SJSA1 (cell line): ENCODE results near the gene RPS6KA2. TPM values are rescaled to one million over a fixed set of nuclear protein-coding genes. Genes with fewer than 3 reads are reported as not detected.

Experiments used
- DNase-seq, 2 experiments: peaks; one replicate each; pipeline ENCODE4 v3.0.0-alpha.2; 2015 to 2020; ENCODE audit warnings: low spot score in 2 of 2, low read depth in 1 of 2
- H3K27ac ChIP-seq: fragments of 250-450 bp; sonication (Bioruptor Pico); 2 replicates; pipeline ENCODE4 v1.5.1; 2020; ENCODE audit warnings: mild to moderate bottlenecking, moderate library complexity
- H3K27me3 ChIP-seq: fragments of 250-450 bp; sonication (Bioruptor Pico); replicated peaks from 2 replicates; pipeline ENCODE4 v1.5.1; 2020; ENCODE audit warnings: mild to moderate bottlenecking, moderate library complexity
- H3K36me3 ChIP-seq: fragments of 250-450 bp; sonication (Bioruptor Pico); 2 replicates; pipeline ENCODE4 v1.5.1; 2020; ENCODE audit warnings: mild to moderate bottlenecking
- H3K4me1 ChIP-seq: fragments of 250-450 bp; sonication (Bioruptor Pico); replicated peaks from 2 replicates; pipeline ENCODE4 v1.6.1; 2021; ENCODE audit warnings: mild to moderate bottlenecking
- H3K4me3 ChIP-seq: fragments of 250-450 bp; sonication (Bioruptor Pico); 2 replicates; pipeline ENCODE4 v1.5.1; 2020; ENCODE audit warnings: mild to moderate bottlenecking
- H3K9me3 ChIP-seq: fragments of 250-450 bp; sonication (Bioruptor Pico); replicated peaks from 2 replicates; pipeline ENCODE4 v1.5.1; 2020; ENCODE audit warnings: mild to moderate bottlenecking
- total RNA-seq: library from RNA; depleted of rRNA; stranded (reverse); fragments of >200 nt; shearing (Covaris generic); gene quantifications from 2 replicates; pipeline ENCODE4 v1.2.3, GENCODE V29; 2014

Gene RPS6KA2
- total RNA-seq, 1 experiment from 2014 or later: 16.2 TPM

DNA sequence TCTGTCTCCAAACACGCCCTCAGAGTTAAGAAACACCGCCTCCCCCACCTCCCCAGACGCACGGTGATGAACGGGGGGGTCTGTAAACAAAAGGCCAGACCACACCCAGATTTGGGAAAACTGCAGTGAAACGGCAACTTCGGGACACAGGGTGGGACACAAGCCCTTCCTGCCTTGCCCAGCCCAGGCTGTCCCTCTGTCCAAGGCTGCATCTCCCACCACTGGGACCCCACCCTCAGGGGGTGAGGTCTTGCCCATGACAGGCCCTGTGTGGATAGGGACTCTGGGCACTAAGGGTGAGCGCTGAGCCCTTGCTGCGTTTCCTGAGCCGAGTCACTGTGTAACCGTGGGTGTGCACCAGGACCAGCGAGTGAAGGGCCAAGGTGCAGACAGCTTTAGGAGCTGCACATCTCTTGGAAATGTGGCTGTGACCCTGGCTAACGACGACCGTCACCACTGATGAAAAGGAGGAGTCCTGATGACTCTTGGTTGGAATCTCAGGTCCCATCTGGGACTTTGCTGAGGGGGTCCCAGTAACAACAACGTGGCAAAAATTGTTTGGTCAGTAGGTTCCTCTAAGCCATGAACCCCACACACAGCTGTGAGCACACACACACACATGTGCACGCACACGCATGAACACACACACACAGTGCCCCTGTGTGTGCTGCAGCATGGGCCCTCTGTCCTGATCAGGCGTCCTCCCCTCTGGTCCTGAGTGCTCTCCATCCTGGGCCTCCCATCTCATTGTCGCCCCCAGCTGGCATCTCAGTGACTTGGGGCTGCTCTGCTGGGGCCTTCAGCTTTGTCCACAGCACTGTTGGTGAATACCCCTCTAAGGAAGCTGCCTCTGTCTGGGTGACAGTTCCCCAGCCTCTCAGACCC, 141.2 kb downstream of the RPS6KA2 start:
- H3K27ac ChIP-seq: no peak overlapping the region
- no peaks in the 10 kb centered on the region for H3K36me3 ChIP-seq
- no peaks in the 10 kb centered on the region for H3K4me1 ChIP-seq
- H3K9me3 ChIP-seq: no peaks in the 10 kb centered on the region
- DNase-seq: no peak
- H3K27me3 ChIP-seq: no peaks in the 10 kb centered on the region
- H3K4me3 ChIP-seq: no peak overlapping the region

DNA sequence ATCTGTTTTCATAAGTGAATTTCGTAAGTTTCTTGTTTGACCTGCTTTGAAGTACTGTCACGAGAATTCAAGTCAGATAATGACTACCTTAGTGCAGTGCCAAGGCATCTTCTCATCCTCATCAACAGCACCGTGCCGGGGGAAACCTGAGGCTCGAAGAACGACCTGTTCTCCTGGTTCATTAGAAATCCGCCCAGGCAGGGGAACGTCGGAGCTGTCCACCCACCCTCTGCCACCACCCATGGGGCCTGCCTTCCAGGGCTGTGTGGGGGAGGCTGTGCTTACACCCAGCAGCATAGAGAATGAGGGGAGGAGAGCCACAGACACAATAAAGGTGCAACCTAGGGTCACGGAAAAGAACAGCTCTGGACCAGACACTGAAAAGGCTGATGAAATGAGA, 142.2 kb downstream of the RPS6KA2 start:
- H3K9me3 ChIP-seq: no peaks in the 10 kb centered on the region
- no peaks in the 10 kb centered on the region for H3K4me1 ChIP-seq
- no peaks in the 10 kb centered on the region for H3K36me3 ChIP-seq
- no peaks in the 10 kb centered on the region for H3K27me3 ChIP-seq
- no peak overlapping the region for H3K27ac ChIP-seq
- H3K4me3 ChIP-seq: no peak overlapping the region
- no peak for DNase-seq

DNA sequence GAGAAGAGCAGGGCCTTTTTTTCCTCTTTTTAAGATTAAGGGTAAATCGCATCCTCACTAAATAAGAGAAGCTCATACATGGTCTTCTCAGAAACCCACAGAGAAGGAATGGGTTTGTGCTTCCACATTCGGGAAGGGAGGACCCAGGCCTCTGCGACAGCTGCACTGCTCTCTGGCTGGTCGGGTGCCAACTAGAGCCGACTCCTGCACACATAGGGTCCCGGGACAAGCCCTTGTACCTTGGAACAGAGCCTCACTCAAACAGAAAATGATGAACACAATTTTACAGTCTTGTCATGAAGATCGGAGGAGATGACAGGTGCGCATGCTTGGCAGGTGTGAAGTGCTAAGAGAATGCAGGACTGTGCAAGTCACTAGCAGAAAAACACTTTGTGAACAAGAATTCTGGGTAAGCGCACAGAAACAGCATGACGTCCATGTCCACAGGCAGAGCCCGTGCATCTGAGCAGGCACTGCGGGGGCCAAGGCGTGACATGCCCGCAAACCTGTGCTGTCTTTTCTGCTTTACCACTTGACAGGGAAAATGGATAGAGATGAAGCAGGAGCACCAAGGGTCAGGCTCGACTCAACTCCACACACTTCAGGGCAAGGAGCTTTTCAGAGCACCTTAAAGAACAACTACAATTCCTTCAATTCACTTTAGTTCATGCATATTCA, 143.3 kb downstream of the RPS6KA2 start:
- Histone ChIP-seq H3K4me1 (no peaks in the 10 kb centered on the region), H3K9me3 (no peaks in the 10 kb centered on the region), H3K27me3 (no peaks in the 10 kb centered on the region), H3K36me3 (no peaks in the 10 kb centered on the region), H3K4me3 (no peak overlapping the region), H3K27ac (no peak overlapping the region)
- no peak for DNase-seq

DNA sequence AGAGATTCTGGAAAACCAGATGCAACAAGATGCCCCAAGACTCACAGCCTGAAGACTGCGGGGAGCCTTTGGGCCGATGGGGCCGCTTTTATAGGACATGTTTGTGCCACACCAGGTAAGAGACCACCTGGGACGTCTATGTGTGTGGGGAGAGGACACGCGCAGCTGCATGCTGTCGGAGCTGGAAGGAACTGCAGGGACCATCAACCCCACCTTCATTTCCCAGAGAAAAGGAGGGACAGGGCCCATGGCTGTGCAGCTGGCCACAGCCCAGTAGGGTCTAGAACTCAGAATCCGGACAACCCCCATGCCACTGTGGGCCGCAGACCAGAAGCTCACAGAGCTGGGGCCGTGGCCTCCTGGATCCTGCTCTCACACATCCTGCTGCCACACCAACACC, 144.0 kb downstream of the RPS6KA2 start:
- no peaks in the 10 kb centered on the region for H3K36me3 ChIP-seq
- no peaks in the 10 kb centered on the region for H3K4me1 ChIP-seq
- H3K4me3 ChIP-seq: no peak overlapping the region
- no peak for DNase-seq
- no peaks in the 10 kb centered on the region for H3K27me3 ChIP-seq
- no peak overlapping the region for H3K27ac ChIP-seq
- H3K9me3 ChIP-seq: no peaks in the 10 kb centered on the region

DNA sequence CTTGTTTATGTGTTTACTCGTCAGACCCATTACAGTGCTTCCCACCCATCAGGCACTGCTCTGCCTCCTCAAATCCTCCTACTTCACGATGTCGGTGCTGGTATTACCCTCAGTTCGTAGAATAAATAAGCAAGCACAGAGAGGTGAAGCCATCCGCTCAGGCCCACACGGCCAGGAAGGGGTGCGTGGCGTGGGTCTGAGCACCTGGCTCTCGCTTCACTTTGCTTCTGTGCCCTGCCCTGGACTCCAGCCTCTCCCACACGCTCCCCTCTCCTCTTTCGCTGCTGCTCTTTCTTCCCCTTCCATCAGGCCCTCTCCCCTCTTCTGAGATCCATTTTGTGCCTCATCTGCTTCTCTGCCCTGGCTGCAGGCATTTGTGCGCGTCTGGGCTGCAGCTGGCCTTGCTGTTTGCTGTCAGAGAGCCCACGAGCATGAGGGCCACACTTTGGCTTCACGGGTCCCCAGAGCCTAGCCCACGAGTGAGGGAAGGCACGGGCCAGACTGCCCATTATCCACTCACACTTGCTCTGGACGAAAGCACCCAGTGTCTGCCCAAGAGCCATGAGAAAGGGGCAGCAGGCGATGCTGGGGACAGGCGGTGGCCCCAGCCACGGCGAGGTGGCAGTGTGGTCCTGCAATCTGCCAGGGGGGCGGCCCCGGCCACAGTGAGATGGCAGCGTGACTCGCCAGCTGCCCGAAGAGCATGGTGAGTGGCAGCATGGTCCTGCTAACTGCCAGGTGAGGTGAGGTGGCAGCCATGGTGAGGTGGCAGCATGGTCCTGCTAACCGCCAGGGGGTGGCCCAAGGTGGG, 148.1 kb downstream of the RPS6KA2 start:
- Histone ChIP-seq H3K36me3 (no peaks in the 10 kb centered on the region), H3K9me3 (no peaks in the 10 kb centered on the region)

DNA sequence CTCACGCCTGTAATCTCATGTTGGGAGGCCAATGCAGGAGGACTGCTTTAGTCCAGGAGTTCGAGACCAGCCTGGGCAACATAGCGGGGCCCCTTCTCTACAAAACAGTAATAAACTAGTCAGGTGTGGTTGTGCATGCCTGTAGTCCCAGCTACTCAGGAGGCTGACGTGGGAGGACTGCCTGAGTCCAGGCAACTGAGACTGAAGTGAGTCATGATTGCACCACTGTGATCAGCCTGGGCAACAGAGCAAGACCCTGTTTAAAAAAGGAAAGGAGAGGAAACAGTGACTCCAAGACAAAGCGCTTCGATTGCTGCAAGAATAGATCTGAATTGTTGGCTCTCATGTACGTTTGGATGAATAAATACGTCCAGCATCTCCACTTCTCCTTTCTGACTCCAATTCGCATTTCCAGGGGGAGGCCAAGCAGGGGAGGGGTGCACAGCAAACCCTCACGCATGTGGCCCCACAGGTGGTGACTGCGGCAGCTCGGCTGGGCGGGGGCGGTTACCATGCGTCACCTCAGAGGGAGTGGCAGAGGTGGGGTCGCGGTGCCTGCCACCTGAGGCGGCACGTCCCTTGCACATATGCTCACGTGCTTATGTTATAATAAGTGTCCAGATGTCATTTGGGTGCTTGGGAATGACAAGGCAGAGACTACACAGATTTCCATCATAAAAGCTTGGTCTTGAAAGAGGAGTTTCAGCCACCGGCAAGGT, 149.2 kb downstream of the RPS6KA2 start:
- Histone ChIP-seq H3K27ac (no peak overlapping the region), H3K36me3 (no peaks in the 10 kb centered on the region), H3K27me3 (no peaks in the 10 kb centered on the region), H3K4me3 (no peak overlapping the region), H3K4me1 (no peaks in the 10 kb centered on the region), H3K9me3 (no peaks in the 10 kb centered on the region)
- DNase-seq: no peak

More for the DNA sequence above, 148.1 kb downstream of the RPS6KA2 start:
- Histone ChIP-seq H3K4me3 (no peak overlapping the region), H3K27ac (no peak overlapping the region), H3K27me3 (no peaks in the 10 kb centered on the region), H3K4me1 (no peaks in the 10 kb centered on the region)
- DNase-seq: no peak

DNA sequence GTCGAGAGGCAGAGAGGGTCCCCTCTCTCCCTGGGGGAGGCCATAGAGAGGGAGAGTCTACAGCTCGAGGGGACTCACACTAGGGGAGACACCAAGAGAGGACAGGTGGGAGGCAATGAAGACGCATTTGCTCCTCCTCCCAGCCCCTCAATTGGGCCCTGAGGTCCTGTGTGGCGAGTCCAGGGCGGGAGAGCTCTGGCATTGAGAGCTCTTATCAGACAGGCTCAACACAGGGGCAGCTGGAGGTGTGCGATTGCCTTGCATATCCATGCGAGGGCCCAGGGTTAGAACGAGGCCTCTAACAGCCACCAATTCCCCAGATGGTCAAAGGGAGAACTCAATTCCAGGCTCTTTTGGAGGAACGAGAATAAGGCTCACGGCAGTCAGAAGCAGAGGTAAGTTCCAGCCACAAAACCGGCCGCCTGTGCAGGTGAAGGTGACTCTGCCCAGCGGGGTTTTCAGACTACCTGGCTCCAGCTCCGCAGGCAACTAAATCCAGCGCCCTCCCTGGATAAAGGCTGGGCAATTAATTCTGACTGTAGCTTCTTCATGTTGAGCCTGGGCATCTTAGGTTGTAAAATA, 150.3 kb downstream of the RPS6KA2 start:
- Histone ChIP-seq H3K4me1 (no peaks in the 10 kb centered on the region), H3K4me3 (no peak overlapping the region), H3K9me3 (no peaks in the 10 kb centered on the region), H3K27ac (no peak overlapping the region), H3K27me3 (no peaks in the 10 kb centered on the region), H3K36me3 (no peaks in the 10 kb centered on the region)
- no peak for DNase-seq

DNA sequence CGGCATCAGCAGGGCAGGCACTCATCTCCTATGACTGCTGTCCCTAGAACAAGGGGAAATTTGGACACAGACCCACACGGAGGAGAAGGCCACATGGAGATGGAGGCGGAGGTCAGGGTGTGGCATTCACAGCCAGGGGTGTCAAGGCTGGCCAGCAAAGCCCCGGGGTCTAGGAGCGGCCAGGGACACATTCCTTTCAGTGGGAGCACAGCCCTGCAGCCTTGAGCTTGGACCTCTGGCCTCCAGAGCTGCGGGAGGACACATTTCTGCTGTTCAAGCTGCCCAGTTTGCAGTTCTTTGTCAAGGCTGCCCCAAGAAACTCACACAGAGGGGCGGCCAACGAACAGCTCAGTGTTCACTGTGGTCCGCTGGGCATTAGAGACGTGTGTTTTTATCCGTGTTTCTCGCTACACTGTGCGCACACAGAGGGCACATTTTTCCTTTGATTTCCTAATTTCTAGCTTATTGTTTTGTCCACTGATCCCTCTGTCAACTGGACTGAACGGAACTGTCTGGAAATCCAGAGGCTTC, 150.9 kb downstream of the RPS6KA2 start:
- H3K27me3 ChIP-seq: no peaks in the 10 kb centered on the region
- DNase-seq: no peak
- no peak overlapping the region for H3K27ac ChIP-seq
- H3K36me3 ChIP-seq: no peaks in the 10 kb centered on the region
- no peaks in the 10 kb centered on the region for H3K4me1 ChIP-seq
- no peak overlapping the region for H3K4me3 ChIP-seq
- no peaks in the 10 kb centered on the region for H3K9me3 ChIP-seq

DNA sequence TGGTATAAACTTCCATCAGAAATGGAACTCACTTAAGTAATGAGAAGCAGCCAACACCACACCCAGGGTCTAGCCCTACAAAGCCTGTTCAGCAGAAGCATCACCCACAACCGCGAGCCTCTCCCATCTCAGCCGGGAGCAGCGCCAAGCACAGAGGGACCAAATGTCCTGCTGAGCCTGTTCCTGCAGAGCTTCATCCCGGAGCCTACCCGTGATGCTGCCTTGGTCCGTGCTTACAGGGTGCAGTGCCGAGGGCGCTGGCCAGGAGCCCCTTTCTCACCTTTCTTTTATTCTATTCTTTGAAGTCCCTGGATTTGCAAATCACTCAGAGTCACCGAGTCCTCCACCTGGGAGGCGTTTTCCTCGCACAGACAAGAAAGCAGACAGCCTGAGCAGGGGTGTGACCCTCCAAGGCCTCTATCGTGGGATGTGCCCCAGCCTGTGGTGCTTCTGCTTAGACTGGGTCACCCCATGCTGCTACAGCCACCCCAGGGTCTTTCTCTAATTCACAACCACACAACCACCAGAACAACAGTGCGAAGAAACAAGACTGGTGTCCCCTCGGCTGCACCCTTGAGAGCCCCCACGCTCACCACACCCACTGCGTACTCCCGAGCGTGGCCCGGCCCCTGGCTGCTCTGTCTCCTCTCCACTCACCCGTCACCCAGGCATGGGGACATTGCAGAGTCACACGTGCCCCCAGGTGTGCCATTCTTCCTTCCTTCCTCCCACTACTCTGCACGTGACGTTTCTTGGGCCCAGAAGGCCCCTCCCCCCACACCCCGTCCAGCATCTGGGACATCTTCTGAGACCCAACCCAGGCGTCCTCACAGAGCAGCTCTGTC, 152.1 kb downstream of the RPS6KA2 start:
- no peaks in the 10 kb centered on the region for H3K4me1 ChIP-seq
- H3K4me3 ChIP-seq: no peak overlapping the region
- no peaks in the 10 kb centered on the region for H3K27me3 ChIP-seq
- H3K36me3 ChIP-seq: no peaks in the 10 kb centered on the region
- H3K27ac ChIP-seq: no peak overlapping the region
- no peak for DNase-seq
- no peaks in the 10 kb centered on the region for H3K9me3 ChIP-seq

DNA sequence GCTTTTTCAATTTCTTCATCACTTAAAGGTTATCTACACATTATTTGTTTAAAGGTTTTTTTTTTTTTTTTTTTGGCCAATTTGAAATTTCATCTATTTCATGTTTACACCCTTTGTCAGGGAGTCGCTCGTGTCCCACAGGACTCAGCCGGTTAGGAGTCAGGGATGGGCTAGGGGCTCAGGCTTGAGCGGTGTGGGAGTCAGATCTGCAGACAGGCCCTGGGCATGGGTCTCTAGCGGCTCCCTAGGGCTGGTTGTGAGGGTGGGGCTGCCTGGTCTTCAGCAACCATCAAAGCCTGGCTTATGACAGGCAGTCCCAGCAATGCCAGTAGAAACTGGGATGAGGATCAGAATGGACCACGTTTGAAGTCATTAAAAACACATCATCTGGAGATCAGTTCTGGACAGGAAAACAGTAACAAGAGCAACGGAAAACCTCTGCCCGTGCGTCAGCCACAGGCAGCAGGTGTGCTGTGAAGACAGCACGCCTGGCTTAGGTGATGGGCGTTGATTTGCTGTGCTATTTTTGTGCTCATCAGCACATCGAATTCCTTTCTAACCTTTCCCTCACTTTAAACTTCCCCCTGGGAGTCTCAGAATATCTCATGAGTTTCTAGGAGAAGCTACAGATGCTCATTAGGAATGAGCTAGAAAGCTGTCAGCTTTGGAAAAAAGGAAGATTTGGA, 153.0 kb downstream of the RPS6KA2 start:
- H3K36me3 ChIP-seq: no peaks in the 10 kb centered on the region
- DNase-seq: no peak
- no peaks in the 10 kb centered on the region for H3K27me3 ChIP-seq
- H3K4me3 ChIP-seq: no peak overlapping the region
- H3K27ac ChIP-seq: no peak overlapping the region
- H3K9me3 ChIP-seq: no peaks in the 10 kb centered on the region
- H3K4me1 ChIP-seq: no peaks in the 10 kb centered on the region

DNA sequence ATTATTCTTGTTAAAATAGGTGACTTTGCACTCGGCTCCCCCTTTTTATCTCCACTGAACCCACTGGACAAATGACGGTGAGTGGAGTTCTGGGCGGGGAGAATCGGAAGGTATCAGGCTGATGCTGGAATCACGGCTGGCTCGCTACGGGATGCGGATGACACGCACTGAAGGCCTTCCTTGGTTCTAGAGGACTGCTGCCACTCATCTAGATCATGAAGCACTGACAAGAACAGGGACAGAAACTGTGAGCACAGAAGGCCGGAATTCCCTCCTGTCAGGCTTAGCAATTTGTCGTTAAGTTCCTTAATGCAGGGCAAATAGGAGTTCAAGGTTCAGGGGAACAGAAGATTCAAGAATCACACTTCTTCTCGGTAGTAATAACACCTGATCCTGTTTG, 154.4 kb downstream of the RPS6KA2 start:
- no peak overlapping the region for H3K4me3 ChIP-seq
- H3K9me3 ChIP-seq: no peaks in the 10 kb centered on the region
- no peaks in the 10 kb centered on the region for H3K4me1 ChIP-seq
- DNase-seq: no peak
- no peaks in the 10 kb centered on the region for H3K27me3 ChIP-seq
- H3K36me3 ChIP-seq: no peaks in the 10 kb centered on the region
- H3K27ac ChIP-seq: no peak overlapping the region

DNA sequence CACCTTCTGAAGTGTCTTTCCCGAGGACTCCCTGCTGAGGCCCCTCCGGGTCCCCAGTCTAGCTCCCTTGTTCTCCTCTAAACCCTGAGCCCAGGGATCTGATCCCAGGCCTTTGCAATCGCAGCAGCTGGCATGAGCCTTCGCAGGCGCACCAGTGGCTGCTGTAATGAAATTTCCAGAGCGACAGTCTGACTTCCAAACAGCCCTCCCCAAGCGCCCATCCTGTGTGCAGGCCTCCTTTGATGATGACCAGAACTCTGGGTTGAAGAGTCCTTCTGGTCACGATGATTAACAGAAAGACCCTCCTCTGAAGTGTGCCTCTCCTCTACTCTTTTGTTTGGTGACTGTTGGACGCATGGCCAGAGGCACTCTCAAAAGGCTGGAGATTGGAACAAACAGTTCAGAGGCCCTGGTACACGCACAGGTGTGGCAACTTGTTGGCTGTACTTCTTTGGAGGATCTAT, 155.2 kb downstream of the RPS6KA2 start:
- DNase-seq: no peak
- no peaks in the 10 kb centered on the region for H3K9me3 ChIP-seq
- no peaks in the 10 kb centered on the region for H3K27me3 ChIP-seq
- H3K36me3 ChIP-seq: no peaks in the 10 kb centered on the region
- no peak overlapping the region for H3K27ac ChIP-seq
- no peak overlapping the region for H3K4me3 ChIP-seq
- no peaks in the 10 kb centered on the region for H3K4me1 ChIP-seq
